Measurements from ENCODE around the gene HOXD13.

GRCh38 chr2:176124110-176124946, 31.8 kb downstream of the HOXD13 start:
- TF ChIP-seq CTCF (IDR thresholded peaks at IDR 0.05) (no peak), POLR2A (IDR thresholded peaks at IDR 0.05) (no peak)
